ENCODE data around the gene MAN2A1. TPM values are rescaled to one million over a fixed set of nuclear protein-coding genes. Genes with fewer than 3 reads are reported as not detected.

Gene MAN2A1
- total RNA-seq, 1 experiment from 2014 or later, result 75.3 TPM

DNA sequence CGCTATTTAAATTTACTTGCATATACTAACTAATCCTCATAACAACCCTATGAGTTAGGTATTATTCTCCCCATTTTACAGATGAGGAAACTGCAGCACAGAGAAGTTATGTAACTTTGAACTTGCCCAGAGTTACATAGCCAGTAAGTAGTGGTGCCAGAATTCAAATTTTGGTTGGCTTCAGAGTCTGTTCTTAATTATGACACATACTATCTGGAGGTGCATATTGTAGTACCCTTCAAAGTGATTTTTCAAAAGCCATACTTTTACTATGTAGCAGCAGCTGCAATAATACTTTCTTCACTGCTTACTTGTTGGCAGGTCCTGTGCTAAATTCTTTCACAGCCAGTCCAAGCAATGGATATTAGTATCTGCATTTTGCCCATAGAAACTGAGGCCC, 16.4 kb downstream of the MAN2A1 start:
- no peak for DNase-seq (ENCODE audit: low spot score)

DNA sequence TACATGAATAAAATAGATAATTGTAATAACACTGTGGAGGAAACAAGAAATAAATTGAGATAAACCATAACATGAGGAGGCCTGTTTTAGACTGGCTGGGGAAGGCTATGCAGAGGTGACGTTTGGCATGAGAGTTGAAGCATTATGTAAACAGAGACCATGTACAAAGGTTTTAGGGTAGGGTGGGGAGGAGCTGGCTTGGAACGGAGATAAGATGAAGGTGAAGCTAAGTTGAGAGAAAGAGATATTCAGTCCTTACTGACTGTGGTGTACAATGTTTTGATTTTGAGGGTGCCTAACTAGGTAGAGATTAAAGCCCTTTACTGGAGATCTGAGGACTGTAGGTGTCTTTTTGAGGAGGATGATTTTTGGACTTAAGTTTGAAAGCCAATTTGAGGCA, 17.8 kb downstream of the MAN2A1 start:
- no peak for DNase-seq (ENCODE audit: low spot score)

- DNase-seq (ENCODE audit: low spot score), result no peak
These were observed 19.1 kb downstream of the MAN2A1 start for GRCh38 chr5:109708813-109709212.

DNA sequence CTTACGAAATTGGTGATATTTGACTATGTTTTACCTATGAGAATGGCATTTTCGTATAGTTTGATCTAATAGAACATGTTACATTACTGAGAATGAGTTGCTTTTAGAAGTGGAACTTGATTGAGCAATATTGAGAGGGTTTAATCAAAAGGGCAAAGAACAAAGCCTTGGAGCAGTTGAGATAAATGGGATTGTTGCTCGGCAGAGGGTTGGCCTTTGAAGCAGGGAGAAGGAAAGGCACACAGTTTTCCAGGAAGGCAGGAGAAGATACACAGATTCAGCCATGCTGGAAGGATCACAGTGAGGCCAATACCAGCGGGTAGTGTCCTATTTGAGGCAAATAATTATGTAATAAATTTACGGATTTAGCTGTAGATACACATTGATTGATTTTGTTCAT, 19.5 kb downstream of the MAN2A1 start:
- DNase-seq (ENCODE audit: low spot score), result no peak

DNA sequence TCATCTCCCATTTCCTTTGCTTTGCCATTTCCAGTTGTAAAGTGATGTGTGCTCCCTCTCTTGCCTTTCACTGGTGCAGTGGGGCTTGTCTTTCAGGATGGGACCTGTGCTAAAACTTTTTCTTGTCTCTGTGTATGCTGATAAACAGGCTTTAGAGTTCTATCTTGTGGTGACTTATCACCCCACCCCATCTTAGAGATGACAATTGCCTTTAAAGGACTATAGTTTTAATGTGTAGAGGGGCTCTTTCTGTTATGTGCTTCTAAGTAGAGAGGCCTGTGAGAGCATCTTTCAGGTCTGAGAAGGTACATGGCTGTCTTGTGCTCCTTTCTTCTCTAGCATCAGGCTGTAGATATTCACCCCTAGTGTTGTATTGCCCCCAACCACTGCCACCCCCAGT, 21.9 kb downstream of the MAN2A1 start:
- no peak for DNase-seq (ENCODE audit: low spot score)

DNA sequence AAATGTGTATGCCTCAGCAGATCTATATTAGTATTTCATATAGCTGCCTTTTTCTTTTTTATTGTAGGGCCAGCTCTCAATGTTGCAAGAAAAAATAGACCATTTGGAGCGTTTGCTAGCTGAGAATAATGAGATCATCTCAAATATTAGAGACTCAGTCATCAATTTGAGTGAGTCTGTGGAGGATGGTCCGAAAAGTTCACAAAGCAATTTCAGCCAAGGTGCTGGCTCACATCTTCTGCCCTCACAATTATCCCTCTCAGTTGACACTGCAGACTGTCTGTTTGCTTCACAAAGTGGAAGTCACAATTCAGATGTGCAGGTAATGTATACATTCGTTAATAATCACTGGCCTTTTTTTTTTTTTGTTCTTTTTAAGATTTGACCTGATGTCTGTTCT, 23.7 kb downstream of the MAN2A1 start:
- DNase-seq (ENCODE audit: low spot score), result no peak

DNA sequence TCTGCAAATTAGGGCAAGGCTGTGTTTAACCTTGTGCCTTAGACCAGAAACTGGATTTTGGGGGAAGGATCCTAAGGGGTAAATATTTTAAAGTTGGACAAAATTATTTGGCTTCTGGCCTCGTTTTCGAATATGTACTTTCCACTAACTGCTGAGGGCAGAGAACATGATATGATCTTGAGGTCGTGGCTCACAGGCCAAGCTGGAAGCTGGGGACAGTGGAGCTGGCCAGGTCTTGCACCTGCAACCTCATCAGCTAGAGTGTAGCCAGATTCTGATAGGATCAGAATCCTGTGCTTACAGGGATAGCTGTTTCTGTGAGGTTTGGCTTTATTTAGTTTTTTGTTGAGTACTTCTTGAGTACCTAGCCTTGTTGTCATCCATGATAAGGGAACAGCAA, 24.9 kb downstream of the MAN2A1 start:
- DNase-seq (ENCODE audit: low spot score), result no peak

DNA sequence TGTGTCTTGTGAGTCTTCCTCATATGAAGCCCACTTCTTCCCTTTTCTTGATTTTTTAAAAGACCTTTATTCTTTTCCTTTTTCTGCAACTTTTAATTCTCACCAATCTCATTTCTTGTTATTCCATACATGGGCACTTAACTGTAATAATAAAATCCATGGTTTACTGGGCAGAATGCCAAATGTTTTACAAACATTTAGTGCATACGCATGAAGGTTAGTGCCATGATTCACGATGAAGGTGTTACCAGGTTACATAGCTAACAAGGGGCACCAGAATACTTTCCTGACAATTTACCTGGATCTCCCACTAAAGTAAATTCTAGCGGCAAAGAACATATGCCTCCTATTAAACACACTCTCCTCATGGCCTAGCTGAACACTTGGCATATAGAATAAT, 28.5 kb downstream of the MAN2A1 start:
- no peak for DNase-seq (ENCODE audit: low spot score)

GRCh38 chr5:109718632-109719031, 28.9 kb downstream of the MAN2A1 start:
- no peak for DNase-seq (ENCODE audit: low spot score)

DNA sequence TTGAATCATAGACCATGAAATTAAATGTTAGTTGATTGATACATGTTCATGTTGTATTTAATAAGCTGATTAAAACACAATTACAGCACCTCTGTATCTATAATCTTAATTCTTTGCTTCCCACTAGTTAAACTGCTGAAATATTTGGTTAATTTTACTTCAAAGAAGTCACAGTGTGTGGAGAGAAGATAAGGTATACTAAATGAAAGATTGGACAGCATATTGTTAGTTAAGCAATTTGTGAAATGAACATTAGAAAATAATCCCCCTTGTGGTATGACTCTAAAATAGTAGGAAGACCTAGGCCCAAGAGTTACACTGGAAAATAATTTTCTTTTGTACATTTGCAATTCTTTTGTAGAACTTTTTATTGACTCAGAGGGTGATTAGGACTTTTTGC, 30.3 kb downstream of the MAN2A1 start:
- no peak for DNase-seq (ENCODE audit: low spot score)

- DNase-seq (ENCODE audit: low spot score), result no peak
These were observed 32.0 kb downstream of the MAN2A1 start for GRCh38 chr5:109721741-109722140.

GRCh38 chr5:109723606-109724005, 33.9 kb downstream of the MAN2A1 start:
- no peak for DNase-seq (ENCODE audit: low spot score)

GRCh38 chr5:109725135-109725534, 35.4 kb downstream of the MAN2A1 start:
- no peak for DNase-seq (ENCODE audit: low spot score)

DNA sequence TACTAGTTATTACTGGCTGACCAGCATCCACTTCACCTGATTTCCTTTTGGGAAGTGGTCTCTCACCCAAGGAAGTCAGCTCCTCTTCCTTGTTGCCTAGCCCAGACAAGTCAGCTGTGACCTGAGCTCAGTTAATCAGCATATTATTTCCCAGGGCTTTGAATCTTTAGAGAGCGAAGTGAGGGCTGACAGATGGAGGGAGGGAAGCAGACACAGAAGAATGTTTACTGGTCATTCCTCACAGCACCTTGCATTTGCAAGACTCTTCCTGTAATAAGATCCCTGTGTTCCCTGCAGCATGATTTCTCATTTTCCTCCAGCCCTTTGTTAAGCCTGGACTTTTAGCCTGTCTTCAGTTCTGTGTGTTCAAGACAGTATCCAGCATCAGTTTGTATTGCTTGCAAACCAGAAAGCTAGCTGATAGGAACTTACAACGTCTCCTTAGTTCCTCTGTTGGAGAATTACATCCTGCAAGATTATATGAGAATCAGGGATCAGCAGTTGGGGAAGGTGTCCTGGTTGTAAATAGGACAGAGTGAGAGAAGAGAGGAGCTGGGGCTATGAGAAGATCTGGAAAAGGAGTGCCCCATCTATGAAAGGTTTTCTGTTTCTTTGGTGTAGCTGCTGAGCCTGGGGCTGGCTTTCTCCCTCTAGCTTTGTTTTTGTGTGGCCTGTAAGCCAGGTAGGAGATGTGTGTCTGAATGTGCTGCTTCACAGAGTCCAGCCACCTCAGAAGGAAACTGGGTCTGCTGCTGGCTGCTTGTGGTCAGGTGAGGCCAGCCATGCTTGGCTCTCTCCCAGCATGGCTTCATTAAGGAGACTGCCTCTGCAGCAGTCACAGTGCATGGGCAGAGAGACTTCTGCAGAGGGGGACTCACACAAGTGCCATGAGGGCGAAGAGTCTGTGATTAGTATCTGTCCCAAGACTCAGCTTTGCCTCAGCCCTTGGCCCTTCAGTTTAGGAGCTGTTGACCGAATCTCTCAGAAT, 50.3 kb downstream of the MAN2A1 start:
- peak; percentile 54 for DNase-seq (ENCODE audit: low spot score)

DNA sequence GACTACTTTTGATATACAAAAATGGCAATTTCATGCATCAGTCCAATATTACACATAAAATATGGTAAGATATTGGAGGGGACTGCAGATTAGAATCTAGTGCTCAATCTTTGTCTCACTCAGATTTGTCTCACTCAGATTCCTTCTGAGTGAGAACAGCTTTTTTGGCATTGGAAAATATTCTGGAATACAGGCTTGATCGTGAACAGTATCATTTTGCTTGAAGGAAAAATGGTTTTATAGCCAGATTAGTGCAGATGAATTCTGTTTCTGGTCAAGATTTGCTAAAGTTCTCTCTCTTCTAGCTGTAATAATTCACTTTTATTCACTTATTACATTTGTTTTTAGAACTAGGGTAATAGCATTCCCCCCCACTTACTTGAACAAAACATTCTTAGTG, 51.2 kb downstream of the MAN2A1 start:
- DNase-seq (ENCODE audit: low spot score), result no peak

- DNase-seq (ENCODE audit: low spot score), result no peak
These were observed 51.7 kb downstream of the MAN2A1 start for GRCh38 chr5:109741390-109741789.

- DNase-seq (ENCODE audit: low spot score), result peak; percentile 25
These were observed 53.4 kb downstream of the MAN2A1 start for GRCh38 chr5:109743041-109743531.

GRCh38 chr5:109743770-109744212, 54.1 kb downstream of the MAN2A1 start:
- peak; percentile 94 for DNase-seq (ENCODE audit: low spot score)

DNA sequence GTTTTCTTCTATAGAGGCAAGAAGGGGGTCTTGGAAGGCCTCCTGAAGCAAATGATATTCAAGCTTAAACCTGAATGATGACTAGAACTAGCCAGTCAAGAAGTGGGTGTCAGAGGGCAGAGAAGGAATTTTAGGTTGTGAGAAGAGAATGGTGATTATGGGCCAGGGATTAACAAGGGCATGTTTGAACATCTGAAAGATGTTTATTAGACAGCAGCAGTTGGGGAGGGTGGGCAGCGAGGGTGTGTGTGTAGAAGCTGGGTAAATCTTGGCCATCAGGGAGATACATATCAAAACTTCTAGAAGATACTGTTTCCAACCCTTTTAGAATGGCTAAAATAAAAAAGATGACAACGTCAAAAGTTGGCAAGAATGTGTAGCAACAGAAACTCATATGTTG, 54.5 kb downstream of the MAN2A1 start:
- no peak for DNase-seq (ENCODE audit: low spot score)

- no peak for DNase-seq (ENCODE audit: low spot score)
These were observed 58.8 kb downstream of the MAN2A1 start for GRCh38 chr5:109748546-109748945.

DNA sequence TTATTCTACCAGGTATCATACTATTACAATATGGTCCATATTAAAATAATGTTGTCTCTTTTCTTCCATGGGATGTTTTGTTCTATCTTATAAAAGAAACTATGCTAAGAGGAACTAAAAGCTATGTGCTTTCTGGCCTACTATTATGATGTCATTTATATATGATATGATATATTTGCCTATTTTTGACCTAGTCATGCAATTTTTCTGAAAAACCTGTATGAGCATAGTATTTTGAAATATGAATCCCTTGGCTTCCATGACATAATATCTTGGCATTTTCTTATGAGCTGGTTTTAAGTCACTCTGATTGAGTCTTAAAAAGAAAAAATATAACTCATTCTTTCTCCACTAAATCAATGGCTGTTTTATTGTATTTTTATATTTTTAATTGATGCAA, 60.7 kb downstream of the MAN2A1 start:
- DNase-seq (ENCODE audit: low spot score), result no peak

DNA sequence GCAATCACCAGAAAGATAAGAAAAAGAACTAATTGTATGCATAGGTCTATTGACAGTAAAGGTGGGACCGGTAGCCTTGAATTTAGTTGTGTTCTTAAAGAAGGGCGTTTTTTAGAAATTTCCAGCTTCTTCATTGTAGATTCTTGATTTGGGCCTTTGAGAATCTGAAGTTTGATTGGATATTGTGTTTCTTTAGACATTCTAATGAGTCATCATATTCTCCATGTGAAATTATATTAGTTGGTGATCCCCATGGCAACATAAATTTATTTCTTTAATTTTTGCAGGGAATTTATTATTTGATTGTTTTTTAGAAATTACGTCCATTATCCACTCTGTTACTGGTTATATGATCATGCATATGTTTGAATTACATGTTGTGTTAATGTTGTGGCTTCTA, 63.6 kb downstream of the MAN2A1 start:
- no peak for DNase-seq (ENCODE audit: low spot score)

DNA sequence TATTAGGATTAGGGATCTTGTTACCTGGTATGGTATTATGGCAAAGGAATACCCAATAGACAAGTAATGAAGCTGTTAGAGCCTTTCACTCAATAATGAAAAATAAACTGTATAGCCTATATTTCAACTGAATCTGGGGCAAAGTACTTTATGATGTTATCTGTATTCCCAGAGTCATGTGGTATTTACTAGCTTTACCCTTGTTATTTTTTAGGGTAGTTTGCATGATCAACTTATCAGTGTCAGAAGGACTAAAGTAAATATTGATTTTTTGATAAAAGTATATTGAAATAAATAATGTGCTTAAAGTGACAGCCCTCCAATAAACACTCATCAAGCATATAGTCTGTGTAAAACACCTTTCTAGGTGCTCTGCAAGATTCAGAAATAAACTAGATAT, 64.6 kb downstream of the MAN2A1 start:
- no peak for DNase-seq (ENCODE audit: low spot score)

Data from A172 (cell line).